GM20000 (cell line): ENCODE results near the gene TRIM15.

ENCODE experiments used
- DNase-seq: peaks from one replicate; pipeline ENCODE4 v3.0.0; 2012; ENCODE audit warnings: low spot score
- CTCF ChIP-seq: IDR thresholded peaks from 2 replicates; pipeline ENCODE4 v1.5.1; 2012; ENCODE audit warnings: mild to moderate bottlenecking, control low read depth; ENCODE audit errors: extremely low read depth, missing control alignments

Gene TRIM15

DNA sequence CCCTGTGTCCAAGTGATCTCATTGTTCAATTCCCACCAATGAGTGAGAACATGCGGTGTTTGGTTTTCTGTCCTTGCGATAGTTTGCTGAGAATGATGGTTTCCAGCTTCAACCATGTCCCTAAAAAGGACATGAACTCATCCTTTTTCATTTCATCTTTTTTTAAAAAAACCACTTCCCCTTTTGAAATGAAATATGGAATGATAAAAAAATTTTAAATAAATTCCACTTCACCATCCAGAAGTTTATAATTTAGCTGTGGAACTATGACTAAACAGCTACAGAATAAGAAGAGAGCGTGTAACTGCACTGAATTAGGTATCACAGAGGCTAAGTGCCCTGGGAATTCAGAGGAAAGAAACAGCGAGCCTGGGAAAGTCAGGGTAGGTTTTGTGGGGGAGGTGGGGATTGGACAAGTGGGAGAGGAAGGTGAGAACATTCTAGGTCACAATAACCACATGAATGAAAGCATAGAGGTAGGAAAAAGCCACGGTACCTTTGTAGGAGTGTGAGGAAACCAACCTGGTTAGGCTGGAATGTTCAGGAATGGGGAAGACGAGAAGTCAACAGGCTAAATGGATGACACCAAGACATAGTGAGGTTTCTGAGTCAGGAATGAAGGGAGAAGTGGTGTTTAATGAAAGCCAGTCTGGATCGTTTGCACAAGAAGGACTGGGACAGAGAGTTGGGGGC lies 13.3 kb upstream of the TRIM15 start:
- TF ChIP-seq CTCF: no peak
- DNase-seq: no peak

GRCh38 chr6:30150671-30151395 lies 12.5 kb upstream of the TRIM15 start:
- no peak for TF ChIP-seq CTCF

DNA sequence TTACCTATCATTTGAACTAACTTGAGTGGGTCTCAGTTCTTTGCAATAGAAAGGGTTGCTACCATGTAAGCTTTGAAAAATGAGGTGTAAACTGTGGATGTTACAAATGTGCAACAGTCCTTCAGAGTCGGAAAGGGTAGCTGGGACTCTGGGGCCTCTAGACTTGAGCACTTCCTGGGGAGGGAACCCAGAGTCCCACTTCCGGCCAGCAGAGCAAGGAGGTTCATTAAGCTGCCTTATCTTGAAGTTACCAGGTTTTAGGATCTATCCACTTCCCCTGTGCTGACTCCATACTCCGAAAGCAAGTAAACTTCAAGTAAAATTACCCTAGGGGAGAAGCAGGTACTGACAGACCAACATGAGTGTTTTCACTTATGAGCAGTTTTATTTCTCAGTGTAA lies 11.8 kb upstream of the TRIM15 start:
- no peak for DNase-seq
- no peak for TF ChIP-seq CTCF

More at GRCh38 chr6:30150671-30151395, 12.5 kb upstream of the TRIM15 start:
- DNase-seq: no peak

GRCh38 chr6:30152016-30152673 lies 11.2 kb upstream of the TRIM15 start:
- no peak for TF ChIP-seq CTCF
- DNase-seq: no peak

GRCh38 chr6:30152910-30153610 lies 10.3 kb upstream of the TRIM15 start:
- no peak for TF ChIP-seq CTCF
- DNase-seq: no peak

DNA sequence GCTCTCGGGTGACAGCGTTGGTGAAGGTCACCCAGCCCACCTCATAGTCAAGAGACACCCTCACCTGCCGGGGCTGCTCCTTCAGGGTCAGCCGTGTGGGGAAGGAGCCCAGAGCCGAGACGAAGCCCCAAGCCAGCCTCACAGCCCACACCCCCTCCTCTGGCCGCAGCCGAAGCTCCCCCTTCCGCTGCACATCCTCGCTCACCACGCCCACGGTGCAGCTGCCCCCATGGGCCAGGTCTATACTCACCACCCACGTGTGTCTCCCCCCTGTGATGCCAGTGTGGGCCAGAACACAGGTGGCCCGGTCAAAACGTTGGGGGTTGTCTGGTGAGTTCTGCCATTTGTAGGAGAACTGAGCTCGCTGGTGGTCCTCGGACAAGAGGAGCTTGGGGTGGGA lies 9.3 kb upstream of the TRIM15 start:
- TF ChIP-seq CTCF: no peak
- no peak for DNase-seq
